ENCODE data around the gene LY9.
"Not testable (repeated sequence)": the region's sequence is repeated elsewhere in the genome, so short reads cannot be mapped to it uniquely, and the experiment has no call there.

Gene LY9

GRCh38 chr1:160868141-160868540 lies 72.2 kb downstream of the LY9 start:
- Histone ChIP-seq H3K9ac (ENCODE audit: low read length) (no peak overlapping the region), H3K4me3 (ENCODE audit: low read length) (no peak overlapping the region), H3K27me3 (replicated peaks; ENCODE audit: control insufficient read depth, insufficient read depth, low read length) (no peaks in the 10 kb centered on the region), H3K9me3 (ENCODE audit: control insufficient read depth, low read length) (no peaks in the 10 kb centered on the region), H3K36me3 (ENCODE audit: control insufficient read depth, insufficient read depth, low read length, severe bottlenecking) (no peaks in the 10 kb centered on the region), H3K4me1 (ENCODE audit: control insufficient read depth, insufficient read depth, low read length) (no peaks in the 10 kb centered on the region)
- no peak for DNase-seq (ENCODE audit: low read depth)

- Histone ChIP-seq H3K27me3 (replicated peaks; ENCODE audit: control insufficient read depth, insufficient read depth, low read length) (peaks cover 7% of the 10 kb centered on the region), H3K9ac (ENCODE audit: low read length) (no peak overlapping the region), H3K36me3 (ENCODE audit: control insufficient read depth, insufficient read depth, low read length, severe bottlenecking) (no peaks in the 10 kb centered on the region), H3K9me3 (ENCODE audit: control insufficient read depth, low read length) (no peaks in the 10 kb centered on the region), H3K4me3 (ENCODE audit: low read length) (no peak overlapping the region), H3K4me1 (ENCODE audit: control insufficient read depth, insufficient read depth, low read length) (no peaks in the 10 kb centered on the region)
- DNase-seq (ENCODE audit: low read depth), result no peak
Observed at GRCh38 chr1:160874935-160875334, 79.0 kb downstream of the LY9 start.

GRCh38 chr1:160875591-160875990 lies 79.6 kb downstream of the LY9 start:
- DNase-seq (ENCODE audit: low read depth); H3K27me3 ChIP-seq (replicated peaks; ENCODE audit: control insufficient read depth, insufficient read depth, low read length); H3K36me3 ChIP-seq (ENCODE audit: control insufficient read depth, insufficient read depth, low read length, severe bottlenecking); H3K9me3 ChIP-seq (ENCODE audit: control insufficient read depth, low read length); H3K4me1 ChIP-seq (ENCODE audit: control insufficient read depth, insufficient read depth, low read length); H3K9ac ChIP-seq (ENCODE audit: low read length); H3K4me3 ChIP-seq (ENCODE audit: low read length): not testable (repeated sequence)

- Histone ChIP-seq H3K9me3 (ENCODE audit: control insufficient read depth, low read length) (no peaks in the 10 kb centered on the region), H3K4me1 (ENCODE audit: control insufficient read depth, insufficient read depth, low read length) (no peaks in the 10 kb centered on the region), H3K9ac (ENCODE audit: low read length) (no peak overlapping the region), H3K27me3 (replicated peaks; ENCODE audit: control insufficient read depth, insufficient read depth, low read length) (peaks cover 7% of the 10 kb centered on the region), H3K36me3 (ENCODE audit: control insufficient read depth, insufficient read depth, low read length, severe bottlenecking) (no peaks in the 10 kb centered on the region), H3K4me3 (ENCODE audit: low read length) (no peak overlapping the region)
- no peak for DNase-seq (ENCODE audit: low read depth)
Observed at GRCh38 chr1:160876311-160876710, 80.3 kb downstream of the LY9 start.

- no peaks in the 10 kb centered on the region for H3K4me1 ChIP-seq (ENCODE audit: control insufficient read depth, insufficient read depth, low read length)
- no peaks in the 10 kb centered on the region for H3K36me3 ChIP-seq (ENCODE audit: control insufficient read depth, insufficient read depth, low read length, severe bottlenecking)
- no peak overlapping the region for H3K9ac ChIP-seq (ENCODE audit: low read length)
Observed at GRCh38 chr1:160877221-160877620, 81.2 kb downstream of the LY9 start.

More at GRCh38 chr1:160877221-160877620, 81.2 kb downstream of the LY9 start:
- no peak for DNase-seq (ENCODE audit: low read depth)
- H3K9me3 ChIP-seq (ENCODE audit: control insufficient read depth, low read length), result no peaks in the 10 kb centered on the region
- H3K4me3 ChIP-seq (ENCODE audit: low read length), result no peak overlapping the region
- H3K27me3 ChIP-seq (replicated peaks; ENCODE audit: control insufficient read depth, insufficient read depth, low read length), result peaks cover 7% of the 10 kb centered on the region

Data from adipocyte (in vitro differentiated cells).